SK-N-MC (cell line): ENCODE measurements around the gene TTLL6.
A peak's percentile ranks its signal among the peaks of the same experiment; 100 is the strongest.

Experiments used
- DNase-seq: peaks from one replicate; pipeline ENCODE4 v3.0.0-alpha.2; 2011; ENCODE audit warnings: low read depth, low spot score
- H3K27ac ChIP-seq: fragments of 200-600 bp; sonication (generic); 2 replicates; pipeline ENCODE4 v1.5.1; 2016; ENCODE audit warnings: mixed run types
- H3K36me3 ChIP-seq: fragments of 200-600 bp; sonication (generic); 2 replicates; pipeline ENCODE4 v1.6.1; 2017; ENCODE audit warnings: antibody characterized with exemption, low read length, mixed read lengths; ENCODE audit not compliant: insufficient read depth
- H3K4me3 ChIP-seq: fragments of 200-600 bp; sonication (generic); 2 replicates; pipeline ENCODE4 v1.5.1; 2016
- H3K9ac ChIP-seq: fragments of 200-600 bp; sonication (generic); 2 replicates; pipeline ENCODE4 v1.8.0; 2017; ENCODE audit warnings: mixed run types, mixed read lengths; ENCODE audit not compliant: insufficient read length
- H3K9me3 ChIP-seq: fragments of 200-600 bp; sonication (generic); 2 replicates; pipeline ENCODE4 v1.6.1; 2017; ENCODE audit warnings: low read depth, mild to moderate bottlenecking, antibody characterized with exemption, low read length, moderate library complexity, mixed read lengths
- EZH2 ChIP-seq: fragments of 200-600 bp; sonication (generic); IDR thresholded peaks from one replicate; pipeline ENCODE4 v1.6.1; 2017; ENCODE audit warnings: antibody characterized with exemption
- FOXP2 ChIP-seq: optimal IDR thresholded peaks from 2 replicates; pipeline ENCODE3; 2011; ENCODE audit warnings: mild to moderate bottlenecking, moderate library complexity; ENCODE audit not compliant: insufficient read depth; ENCODE audit errors: extremely low read length, control extremely low read depth
- POLR2AphosphoS5 ChIP-seq: IDR thresholded peaks from 2 replicates; pipeline ENCODE4 v1.6.1; 2012; ENCODE audit warnings: mild to moderate bottlenecking, low read depth, low read length, borderline replicate concordance

TTLL6 gene

DNA sequence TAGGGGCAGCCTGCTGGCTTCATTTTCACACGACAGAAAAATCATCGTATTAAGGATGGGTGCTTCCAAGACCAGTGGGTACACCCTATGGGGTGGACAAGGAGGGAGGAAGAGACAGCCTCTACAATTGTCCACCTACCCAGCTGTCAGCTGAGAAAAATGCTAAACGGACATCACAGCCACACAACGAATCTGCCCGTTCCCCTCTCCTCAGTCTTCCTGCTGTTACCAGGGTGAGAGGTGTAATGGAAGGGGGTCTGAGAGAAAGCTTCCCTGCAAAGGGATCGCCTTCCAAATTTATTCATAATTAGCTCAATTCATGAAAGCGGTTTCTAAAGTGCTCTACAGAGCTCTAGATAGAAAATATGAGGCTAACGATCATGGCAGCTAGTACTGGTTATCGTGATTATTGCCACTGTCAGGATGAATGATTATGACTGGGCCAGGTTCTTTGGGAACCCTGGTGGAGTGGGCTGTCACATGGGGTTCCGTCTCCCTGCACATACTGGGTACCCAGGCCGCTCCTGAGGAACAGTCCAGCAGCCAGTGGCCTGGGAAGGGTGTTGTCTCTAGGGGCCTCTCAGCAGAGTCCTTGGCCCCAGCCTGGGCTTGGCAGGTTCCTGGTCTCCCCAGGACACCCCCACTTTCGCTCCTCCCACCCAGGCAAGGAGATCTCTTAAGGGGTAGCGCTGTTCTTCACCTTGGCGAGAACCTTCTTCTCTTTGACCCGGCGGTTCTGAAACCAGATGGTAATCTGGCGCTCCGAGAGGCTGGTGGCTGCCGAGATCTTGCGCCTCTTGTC, 90.7 kb downstream of the TTLL6 start:
- H3K36me3 ChIP-seq: peaks cover 7% of the 10 kb centered on the region; the same call in 1 of the 2 replicates
- TF ChIP-seq FOXP2: no peak
- no peak for TF ChIP-seq EZH2
- no peak for TF ChIP-seq POLR2AphosphoS5
- H3K9me3 ChIP-seq: no peaks in the 10 kb centered on the region
- H3K9ac ChIP-seq: peak overlapping the region; percentile 85
- peak overlapping the region; percentile 55; the same call in 1 of the 2 replicates for H3K27ac ChIP-seq
- H3K4me3 ChIP-seq: peak overlapping the region; percentile 87
- no peak for DNase-seq

DNA sequence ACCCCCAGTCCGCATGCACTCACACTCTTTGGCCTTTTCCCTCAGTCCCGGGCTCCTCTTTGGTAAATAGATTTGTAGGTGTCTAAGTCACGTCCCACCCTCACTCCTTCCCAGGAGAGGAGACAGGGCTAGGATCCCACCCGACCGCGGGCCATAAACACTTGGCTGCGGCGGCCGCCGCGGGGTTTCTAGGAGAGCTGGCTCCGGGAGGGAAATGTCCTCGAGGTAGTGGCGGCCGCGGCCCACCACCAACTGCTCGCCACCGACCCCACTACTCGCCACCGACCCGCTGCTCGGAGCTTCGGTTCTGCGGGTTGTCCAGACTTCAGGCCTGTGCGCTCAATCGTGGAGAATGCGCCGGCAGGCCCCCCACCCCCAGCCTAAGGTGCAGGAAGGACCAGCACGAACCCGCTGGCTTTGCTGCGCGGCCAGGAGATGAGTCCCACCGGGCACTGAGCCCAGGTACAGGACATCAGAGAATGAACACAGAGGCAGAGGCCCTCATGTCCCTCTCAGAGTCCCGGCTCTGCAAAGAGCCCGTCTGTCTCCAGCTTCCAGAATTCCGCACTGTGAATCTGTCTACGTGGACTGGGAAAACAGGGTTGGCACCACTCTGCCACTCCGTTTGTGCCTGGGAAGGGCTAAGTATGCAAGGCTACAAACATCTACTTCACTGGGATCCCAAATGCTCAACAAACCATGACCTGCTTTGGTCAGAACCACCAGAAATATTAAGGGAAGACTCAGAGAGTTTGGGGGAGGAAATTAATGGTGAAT, 91.6 kb downstream of the TTLL6 start:
- no peak for DNase-seq
- Histone ChIP-seq H3K9ac (peak overlapping the region; percentile 85), H3K9me3 (no peaks in the 10 kb centered on the region), H3K27ac (peak overlapping the region; percentile 55; the same call in 1 of the 2 replicates), H3K36me3 (peaks cover 14% of the 10 kb centered on the region), H3K4me3 (peak overlapping the region; percentile 87)
- no peak for TF ChIP-seq FOXP2
- no peak for TF ChIP-seq POLR2AphosphoS5
- TF ChIP-seq EZH2: no peak

GRCh38 chr17:48725004-48725287, 92.1 kb downstream of the TTLL6 start:
- Histone ChIP-seq H3K36me3 (peaks cover 16% of the 10 kb centered on the region), H3K9ac (peak overlapping the region; percentile 35), H3K9me3 (no peaks in the 10 kb centered on the region), H3K27ac (peak overlapping the region; percentile 52; the same call in 1 of the 2 replicates), H3K4me3 (peak overlapping the region; percentile 80)
- no peak for TF ChIP-seq POLR2AphosphoS5
- no peak for TF ChIP-seq FOXP2
- no peak for TF ChIP-seq EZH2
- DNase-seq: no peak

DNA sequence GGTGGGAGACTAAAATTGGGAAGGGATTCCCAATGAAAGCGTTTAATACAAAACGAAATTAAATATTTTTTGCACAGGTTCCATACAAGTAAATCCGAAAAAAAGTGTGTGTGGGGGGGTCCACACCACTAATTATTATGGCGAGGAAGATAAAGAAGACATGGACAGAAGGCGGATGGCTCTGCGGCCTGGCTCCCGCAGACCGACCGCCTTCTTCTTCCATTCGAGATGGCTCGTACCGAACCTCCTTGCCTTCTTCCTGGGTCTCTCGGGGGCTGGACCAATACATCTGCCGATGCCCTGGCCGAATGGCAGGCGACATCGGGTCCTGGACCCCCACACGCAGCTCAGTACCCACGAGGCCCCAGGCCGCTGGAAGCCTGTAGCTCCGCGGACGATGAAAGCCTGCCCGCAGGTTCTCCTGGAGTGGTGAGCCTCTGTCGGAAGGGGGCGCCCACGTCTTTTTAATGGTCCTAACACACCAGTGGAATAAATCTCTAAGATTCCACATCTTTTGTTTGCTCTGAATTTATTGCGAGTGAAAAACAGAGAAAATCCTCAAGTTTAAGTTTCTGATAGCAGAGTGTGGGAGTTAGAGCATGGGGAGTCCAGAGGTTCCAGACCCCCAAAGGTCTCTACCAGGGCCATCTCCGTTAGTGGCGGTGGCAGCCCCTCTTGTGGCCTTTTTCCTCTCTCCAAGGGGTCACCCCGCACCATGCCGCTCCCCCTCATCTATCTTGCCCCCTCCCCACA, 92.6 kb downstream of the TTLL6 start:
- Histone ChIP-seq H3K27ac (peak overlapping the region; percentile 100), H3K9ac (peak overlapping the region; percentile 99), H3K9me3 (no peaks in the 10 kb centered on the region), H3K4me3 (peak overlapping the region; percentile 80), H3K36me3 (peaks cover 16% of the 10 kb centered on the region)
- 0 out of 2 replicates have a peak, but pooled peaks have one; percentile 41 for TF ChIP-seq POLR2AphosphoS5
- no peak for TF ChIP-seq EZH2
- TF ChIP-seq FOXP2: no peak
- no peak for DNase-seq

DNA sequence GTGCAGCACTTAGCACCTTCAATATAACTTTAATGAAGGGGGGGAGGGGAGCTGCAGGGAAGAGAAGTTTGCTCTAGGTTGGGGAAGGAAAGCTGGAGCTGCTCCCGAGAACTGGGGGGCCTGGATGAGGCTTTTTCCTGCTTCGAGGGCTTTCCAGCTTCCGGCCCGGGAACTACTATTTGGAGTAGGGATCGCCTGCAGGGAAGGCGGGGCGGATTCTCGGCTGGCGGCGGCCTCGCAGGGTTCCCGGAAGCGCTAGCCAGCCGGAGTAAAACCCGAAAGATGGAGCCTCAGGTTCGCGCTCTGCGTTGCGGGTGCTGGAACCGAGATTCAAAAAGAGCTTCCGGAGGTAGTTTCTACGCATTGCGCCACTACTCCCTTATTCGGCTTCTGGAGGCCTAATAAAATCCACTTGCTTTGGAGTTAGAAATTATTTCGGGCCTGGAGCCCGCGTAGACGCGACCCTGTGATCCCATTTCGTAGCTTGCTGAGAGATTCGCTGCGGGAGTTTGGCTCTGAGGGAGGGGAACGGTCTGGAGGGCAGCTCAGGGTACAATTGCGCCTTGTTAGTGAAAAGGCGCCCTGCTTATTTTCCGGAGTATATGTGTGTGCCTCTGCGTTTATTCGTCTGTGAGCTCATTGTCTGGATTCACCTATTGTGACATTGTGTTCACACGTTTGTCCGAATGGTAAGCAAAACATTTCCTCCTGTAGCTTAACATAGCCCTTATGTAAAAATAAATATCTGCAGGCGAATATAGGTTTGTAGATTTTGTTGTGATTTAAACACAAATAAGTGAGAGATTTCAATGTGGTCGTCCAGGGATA, 93.4 kb downstream of the TTLL6 start:
- peak; percentile 66 for DNase-seq
- Histone ChIP-seq H3K9ac (peak overlapping the region; percentile 99), H3K4me3 (peak overlapping the region; percentile 80), H3K27ac (peak overlapping the region; percentile 100), H3K36me3 (peaks cover 16% of the 10 kb centered on the region), H3K9me3 (no peaks in the 10 kb centered on the region)
- TF ChIP-seq FOXP2 (peak; percentile 75), POLR2AphosphoS5 (peak; percentile 38; the same call in 1 of the 2 replicates), EZH2 (no peak)

- Histone ChIP-seq H3K36me3 (peaks cover 16% of the 10 kb centered on the region), H3K9ac (peak within 1 kb of the TSS; percentile 99), H3K4me3 (peak within 1 kb of the TSS; percentile 80), H3K9me3 (no peaks in the 10 kb centered on the region), H3K27ac (peak within 1 kb of the TSS; percentile 100)
- TF ChIP-seq FOXP2: no peak
- TF ChIP-seq EZH2: no peak
- no peak; the same call in none of the 2 replicates for TF ChIP-seq POLR2AphosphoS5
- DNase-seq: peak; percentile 79
Measured at GRCh38 chr17:48722915-48723422, 94.1 kb downstream of the TTLL6 start, which contains the start of gene PRAC2. TSS of gene PRAC2 (plus strand) at chr17:48723185. CDS start at chr17:48724411, 1,226 bp downstream.

DNA sequence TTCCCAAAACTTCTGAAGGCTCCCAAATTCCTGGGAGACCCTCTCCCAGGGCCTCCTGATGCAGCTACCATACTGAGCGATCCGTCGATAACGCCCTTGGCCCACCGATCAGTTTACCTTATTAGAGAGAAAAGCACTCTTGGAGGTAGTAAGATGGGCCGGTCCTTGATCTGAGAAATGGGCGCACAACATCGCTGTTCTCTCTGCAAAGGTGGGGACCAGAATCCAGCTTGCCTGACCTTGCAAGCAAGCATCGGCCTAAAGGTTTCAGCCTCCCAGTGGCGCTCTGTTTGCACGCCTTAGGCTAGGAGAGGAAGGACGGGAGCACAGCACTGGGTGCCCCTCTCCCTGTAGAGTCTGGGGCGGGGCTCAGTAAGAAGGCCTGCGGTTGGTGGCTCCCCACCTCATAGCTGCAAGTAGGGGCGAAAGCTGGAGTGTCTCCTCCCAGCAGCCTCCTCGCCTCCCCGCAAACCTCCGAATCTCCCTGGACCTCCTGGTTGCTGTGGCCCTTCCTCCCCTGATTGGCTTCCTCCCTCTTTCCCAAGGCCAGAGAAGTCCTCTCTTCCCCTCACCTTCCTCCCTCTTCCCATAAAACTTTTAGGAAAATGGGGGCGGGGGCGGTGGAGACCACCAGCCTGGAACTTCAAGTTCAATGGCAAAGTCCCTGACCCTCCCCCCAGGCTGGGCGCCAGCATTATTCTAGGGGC, 94.7 kb downstream of the TTLL6 start, which contains the start of gene PRAC1:
Gene PRAC1 (minus strand): TSS at position 318 of the 707 bp plus-strand sequence. CDS start 126 bp downstream, at position 192.
- H3K36me3 ChIP-seq: peaks cover 16% of the 10 kb centered on the region
- H3K4me3 ChIP-seq: peak within 1 kb of the TSS; percentile 80
- DNase-seq: peak; percentile 59
- H3K27ac ChIP-seq: peak within 1 kb of the TSS; percentile 100
- no peaks in the 10 kb centered on the region for H3K9me3 ChIP-seq
- TF ChIP-seq FOXP2: no peak
- no peak for TF ChIP-seq EZH2
- TF ChIP-seq POLR2AphosphoS5: peak; percentile 99
- peak within 1 kb of the TSS; percentile 99 for H3K9ac ChIP-seq
